ENCODE results near the gene FAM83E. TPM values are rescaled to one million over a fixed set of nuclear protein-coding genes. Genes with fewer than 3 reads are reported as not detected.

Gene FAM83E
- total RNA-seq, 1 experiment from 2014 or later: 5.5 TPM

GRCh38 chr19:48630296-48631063 lies 15.6 kb upstream of the FAM83E start:
- Histone ChIP-seq H3K4me1 (ENCODE audit: insufficient read depth, low read length, poor library complexity, severe bottlenecking) (peaks cover 45% of the 10 kb centered on the region), H3K4me3 (ENCODE audit: low read depth, low read length, poor library complexity, severe bottlenecking) (peak overlapping the region; percentile 22), H3K27ac (ENCODE audit: low read depth, low read length, poor library complexity, severe bottlenecking) (peak overlapping the region; percentile 88), H3K36me3 (ENCODE audit: insufficient read depth, low read length, poor library complexity, severe bottlenecking) (peaks cover 19% of the 10 kb centered on the region), H3K9me3 (ENCODE audit: low read depth, low read length, poor library complexity, severe bottlenecking) (no peaks in the 10 kb centered on the region), H3K27me3 (replicated peaks; ENCODE audit: insufficient read depth, low read depth, low read length, poor library complexity) (no peaks in the 10 kb centered on the region)
- intact Hi-C loops (cut with micrococcal nuclease; ENCODE audit: unreplicated experiment): no loop called here
- DNase-seq (ENCODE audit: low spot score): peak; percentile 94
- POLR2A ChIA-PET (ENCODE audit: low non-redundant PET): interaction anchor here (0.6 to 1.9 kb wide), 2 partner anchors 11 to 165 kb away, joined by 6 to 10 read pairs; partner anchors contain the start of genes RPL18 and SPHK2
- CTCF ChIA-PET: interaction anchor here (0.5 kb wide), 1 partner anchor 158 kb away, joined by 3 read pairs; no protein-coding TSS in a partner anchor
- BruUV-seq (replicated peaks): no TSS peak
- TF ChIP-seq CTCF (conservative IDR thresholded peaks at IDR 0.05; ENCODE audit: low read depth, low read length): peak; percentile 52
- TF ChIP-seq EZH2 (IDR thresholded peaks at IDR 0.05; ENCODE audit: borderline replicate concordance, low read depth, low read length, poor library complexity, severe bottlenecking): no peak

GRCh38 chr19:48629599-48630295 lies 14.9 kb upstream of the FAM83E start:
- Histone ChIP-seq H3K27ac (ENCODE audit: low read depth, low read length, poor library complexity, severe bottlenecking) (peak overlapping the region; percentile 88), H3K4me3 (ENCODE audit: low read depth, low read length, poor library complexity, severe bottlenecking) (peak overlapping the region; percentile 22), H3K9me3 (ENCODE audit: low read depth, low read length, poor library complexity, severe bottlenecking) (no peaks in the 10 kb centered on the region), H3K27me3 (replicated peaks; ENCODE audit: insufficient read depth, low read depth, low read length, poor library complexity) (no peaks in the 10 kb centered on the region), H3K36me3 (ENCODE audit: insufficient read depth, low read length, poor library complexity, severe bottlenecking) (peaks cover 19% of the 10 kb centered on the region), H3K4me1 (ENCODE audit: insufficient read depth, low read length, poor library complexity, severe bottlenecking) (peaks cover 40% of the 10 kb centered on the region)
- ChIA-PET POLR2A (ENCODE audit: low non-redundant PET) (interaction anchor here (1.9 kb wide), 1 partner anchor 11 kb away, joined by 10 read pairs; the partner anchor contains the start of genes RPL18 and SPHK2), CTCF (no interaction called here)
- peak; percentile 90 for DNase-seq (ENCODE audit: low spot score)
- no TSS peak for BruUV-seq (replicated peaks)
- intact Hi-C loops (cut with micrococcal nuclease; ENCODE audit: unreplicated experiment): no loop called here
- no peak for TF ChIP-seq CTCF (conservative IDR thresholded peaks at IDR 0.05; ENCODE audit: low read depth, low read length)
- TF ChIP-seq EZH2 (IDR thresholded peaks at IDR 0.05; ENCODE audit: borderline replicate concordance, low read depth, low read length, poor library complexity, severe bottlenecking): no peak

- no peak for DNase-seq (ENCODE audit: low spot score)
- Histone ChIP-seq H3K4me3 (ENCODE audit: low read depth, low read length, poor library complexity, severe bottlenecking) (no peak overlapping the region), H3K27ac (ENCODE audit: low read depth, low read length, poor library complexity, severe bottlenecking) (peak overlapping the region; percentile 24), H3K36me3 (ENCODE audit: insufficient read depth, low read length, poor library complexity, severe bottlenecking) (peaks cover 19% of the 10 kb centered on the region), H3K9me3 (ENCODE audit: low read depth, low read length, poor library complexity, severe bottlenecking) (no peaks in the 10 kb centered on the region), H3K4me1 (ENCODE audit: insufficient read depth, low read length, poor library complexity, severe bottlenecking) (peaks cover 36% of the 10 kb centered on the region), H3K27me3 (replicated peaks; ENCODE audit: insufficient read depth, low read depth, low read length, poor library complexity) (no peaks in the 10 kb centered on the region)
- TF ChIP-seq EZH2 (IDR thresholded peaks at IDR 0.05; ENCODE audit: borderline replicate concordance, low read depth, low read length, poor library complexity, severe bottlenecking) (no peak), CTCF (conservative IDR thresholded peaks at IDR 0.05; ENCODE audit: low read depth, low read length) (no peak)
- intact Hi-C loops (cut with micrococcal nuclease; ENCODE audit: unreplicated experiment): no loop called here
- BruUV-seq (replicated peaks): no TSS peak
- ChIA-PET POLR2A (ENCODE audit: low non-redundant PET) (interaction anchor here (1.9 kb wide), 1 partner anchor 10 kb away, joined by 10 read pairs; the partner anchor contains the start of genes RPL18 and SPHK2), CTCF (no interaction called here)
Observed at GRCh38 chr19:48629297-48629598, 14.4 kb upstream of the FAM83E start.

All from A673 (cell line).